ENCODE data around the gene ATP10A.

ATP10A gene

GRCh38 chr15:25786040-25786439 lies 77.1 kb downstream of the ATP10A start:
- no peak overlapping the region for H3K9ac ChIP-seq (ENCODE audit: low read length)

GRCh38 chr15:25785641-25786025 lies 77.5 kb downstream of the ATP10A start:
- TF ChIP-seq CTCF (IDR thresholded peaks at IDR 0.05; ENCODE audit: low read length) (no peak), EZH2 (IDR thresholded peaks at IDR 0.05; ENCODE audit: borderline replicate concordance, low read length) (no peak)
- H3K79me2 ChIP-seq (ENCODE audit: insufficient read depth, low read length), result no peaks in the 10 kb centered on the region
- H3F3A ChIP-seq (ENCODE audit: insufficient read depth, low read length), result no peaks in the 10 kb centered on the region
- no peaks in the 10 kb centered on the region for H3K4me1 ChIP-seq (ENCODE audit: insufficient read depth, low read length, severe bottlenecking)
- no peaks in the 10 kb centered on the region for H3K36me3 ChIP-seq (ENCODE audit: insufficient read depth, low read length)
- no peaks in the 10 kb centered on the region for H4K20me1 ChIP-seq (ENCODE audit: insufficient read depth, low read length)
- no peak overlapping the region for H3K27ac ChIP-seq (ENCODE audit: low read depth, low read length, poor library complexity, severe bottlenecking)
- no peak overlapping the region for H3K9ac ChIP-seq (ENCODE audit: low read length)
- H2AFZ ChIP-seq (ENCODE audit: low read length), result no peak overlapping the region
- no peak overlapping the region for H3K4me3 ChIP-seq (ENCODE audit: low read depth, low read length, poor library complexity, severe bottlenecking)
- H3K4me2 ChIP-seq (ENCODE audit: low read length), result no peak overlapping the region
- H3K9me3 ChIP-seq (ENCODE audit: low read length), result no peaks in the 10 kb centered on the region
- no peaks in the 10 kb centered on the region for H3K9me2 ChIP-seq (ENCODE audit: low read depth, low read length)
- no peaks in the 10 kb centered on the region for H3K27me3 ChIP-seq (ENCODE audit: insufficient read depth, low read length)

More at GRCh38 chr15:25786040-25786439, 77.1 kb downstream of the ATP10A start:
- no peaks in the 10 kb centered on the region for H3K4me1 ChIP-seq (ENCODE audit: insufficient read depth, low read length, severe bottlenecking)
- H3K27me3 ChIP-seq (ENCODE audit: insufficient read depth, low read length), result no peaks in the 10 kb centered on the region
- no peaks in the 10 kb centered on the region for H3K9me2 ChIP-seq (ENCODE audit: low read depth, low read length)
- no peaks in the 10 kb centered on the region for H3K9me3 ChIP-seq (ENCODE audit: low read length)
- H3F3A ChIP-seq (ENCODE audit: insufficient read depth, low read length), result no peaks in the 10 kb centered on the region
- no peaks in the 10 kb centered on the region for H4K20me1 ChIP-seq (ENCODE audit: insufficient read depth, low read length)
- H2AFZ ChIP-seq (ENCODE audit: low read length), result no peak overlapping the region
- H3K36me3 ChIP-seq (ENCODE audit: insufficient read depth, low read length), result no peaks in the 10 kb centered on the region
- H3K79me2 ChIP-seq (ENCODE audit: insufficient read depth, low read length), result no peaks in the 10 kb centered on the region
- no peak overlapping the region for H3K4me2 ChIP-seq (ENCODE audit: low read length)
- no peak overlapping the region for H3K4me3 ChIP-seq (ENCODE audit: low read depth, low read length, poor library complexity, severe bottlenecking)
- TF ChIP-seq CTCF (IDR thresholded peaks at IDR 0.05; ENCODE audit: low read length) (no peak), EZH2 (IDR thresholded peaks at IDR 0.05; ENCODE audit: borderline replicate concordance, low read length) (no peak)
- no peak overlapping the region for H3K27ac ChIP-seq (ENCODE audit: low read depth, low read length, poor library complexity, severe bottlenecking)

- H3K79me2 ChIP-seq (ENCODE audit: insufficient read depth, low read length), result no peaks in the 10 kb centered on the region
- no peak overlapping the region for H2AFZ ChIP-seq (ENCODE audit: low read length)
- no peaks in the 10 kb centered on the region for H3F3A ChIP-seq (ENCODE audit: insufficient read depth, low read length)
- TF ChIP-seq CTCF (IDR thresholded peaks at IDR 0.05; ENCODE audit: low read length), result no peak
- TF ChIP-seq EZH2 (IDR thresholded peaks at IDR 0.05; ENCODE audit: borderline replicate concordance, low read length), result no peak
- no peak overlapping the region for H3K4me3 ChIP-seq (ENCODE audit: low read depth, low read length, poor library complexity, severe bottlenecking)
- H4K20me1 ChIP-seq (ENCODE audit: insufficient read depth, low read length), result no peaks in the 10 kb centered on the region
- H3K9me2 ChIP-seq (ENCODE audit: low read depth, low read length), result no peaks in the 10 kb centered on the region
- H3K27ac ChIP-seq (ENCODE audit: low read depth, low read length, poor library complexity, severe bottlenecking), result no peak overlapping the region
- H3K4me1 ChIP-seq (ENCODE audit: insufficient read depth, low read length, severe bottlenecking), result no peaks in the 10 kb centered on the region
- no peak overlapping the region for H3K9ac ChIP-seq (ENCODE audit: low read length)
- H3K9me3 ChIP-seq (ENCODE audit: low read length), result no peaks in the 10 kb centered on the region
- no peak overlapping the region for H3K4me2 ChIP-seq (ENCODE audit: low read length)
- no peaks in the 10 kb centered on the region for H3K27me3 ChIP-seq (ENCODE audit: insufficient read depth, low read length)
- no peaks in the 10 kb centered on the region for H3K36me3 ChIP-seq (ENCODE audit: insufficient read depth, low read length)
Measured at GRCh38 chr15:25784876-25785640, 78.1 kb downstream of the ATP10A start.
